GM19035 (cell line): ENCODE measurements around the gene TSPAN1.

ENCODE experiments used
- ATAC-seq: cut with Tn5 transposase; IDR thresholded peaks from one replicate; pipeline ENCODE4 v1.9.1; 2021; ENCODE audit not compliant: unreplicated experiment

The TSPAN1 gene, protein sequence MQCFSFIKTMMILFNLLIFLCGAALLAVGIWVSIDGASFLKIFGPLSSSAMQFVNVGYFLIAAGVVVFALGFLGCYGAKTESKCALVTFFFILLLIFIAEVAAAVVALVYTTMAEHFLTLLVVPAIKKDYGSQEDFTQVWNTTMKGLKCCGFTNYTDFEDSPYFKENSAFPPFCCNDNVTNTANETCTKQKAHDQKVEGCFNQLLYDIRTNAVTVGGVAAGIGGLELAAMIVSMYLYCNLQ

DNA sequence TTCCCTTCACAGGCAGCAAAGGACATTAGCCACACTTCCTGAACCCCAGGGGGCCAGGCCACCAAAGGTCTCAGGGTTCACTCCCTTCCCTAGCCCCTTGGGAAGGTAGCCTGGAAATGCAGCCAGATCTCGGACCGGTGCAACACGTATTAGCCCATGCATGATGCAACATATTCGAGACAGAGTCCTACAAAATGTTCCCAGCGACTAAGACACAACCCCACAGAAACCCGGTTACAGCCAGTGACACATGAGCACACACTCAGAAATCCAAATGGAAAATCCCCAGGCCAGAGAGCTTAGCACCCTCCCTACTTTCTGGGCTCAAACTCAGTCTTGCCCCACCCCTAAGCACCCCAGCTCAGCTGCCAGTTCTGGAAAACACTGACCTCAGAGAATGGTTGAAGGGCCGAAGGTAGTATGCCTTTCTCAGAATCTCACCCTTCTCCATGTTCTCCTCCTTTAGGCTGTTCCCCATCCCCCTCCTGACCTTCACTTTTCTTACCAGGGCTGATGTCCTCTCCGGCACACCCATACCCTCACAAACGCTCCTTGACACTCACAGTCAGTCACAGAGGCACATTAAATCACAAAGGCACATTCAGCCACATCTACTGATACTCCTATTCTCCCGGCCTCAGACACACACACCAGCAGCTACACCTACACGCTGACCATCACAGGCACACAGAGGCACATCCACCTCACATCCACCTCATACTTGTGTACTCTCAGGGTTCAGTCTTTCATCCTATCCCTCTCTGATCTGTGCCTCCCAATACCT lies at the start of gene TSPAN1:
TSPAN1 (plus strand) TSS at position 640 of the 784 bp plus-strand sequence. CDS start 6,021 bp downstream, outside the sequence.
- no peak for ATAC-seq

GRCh38 chr1:46128344-46128743 lies 46.5 kb upstream of the TSPAN1 start:
- no peak for ATAC-seq

GRCh38 chr1:46130121-46130520 lies 44.8 kb upstream of the TSPAN1 start:
- ATAC-seq = no peak

DNA sequence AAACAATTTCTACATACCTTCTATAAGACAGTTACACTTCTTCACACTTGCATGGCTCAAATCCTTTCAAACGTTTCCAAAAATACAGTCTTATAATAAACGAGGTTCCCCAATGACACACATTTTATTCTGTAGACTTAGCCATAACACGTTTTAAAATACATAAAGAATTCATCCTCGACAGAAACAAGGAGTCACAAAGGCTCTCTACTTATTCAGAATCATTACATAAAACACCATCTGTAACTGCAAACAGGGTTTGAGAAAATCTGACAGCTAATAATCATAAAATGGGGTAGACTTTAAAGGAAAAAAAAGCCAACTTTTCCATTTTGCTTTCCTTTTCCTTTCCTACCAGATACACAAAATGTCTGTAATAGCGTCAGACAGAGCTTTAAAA lies 44.3 kb upstream of the TSPAN1 start:
- ATAC-seq = no peak

GRCh38 chr1:46131093-46131492 lies 43.8 kb upstream of the TSPAN1 start:
- no peak for ATAC-seq

DNA sequence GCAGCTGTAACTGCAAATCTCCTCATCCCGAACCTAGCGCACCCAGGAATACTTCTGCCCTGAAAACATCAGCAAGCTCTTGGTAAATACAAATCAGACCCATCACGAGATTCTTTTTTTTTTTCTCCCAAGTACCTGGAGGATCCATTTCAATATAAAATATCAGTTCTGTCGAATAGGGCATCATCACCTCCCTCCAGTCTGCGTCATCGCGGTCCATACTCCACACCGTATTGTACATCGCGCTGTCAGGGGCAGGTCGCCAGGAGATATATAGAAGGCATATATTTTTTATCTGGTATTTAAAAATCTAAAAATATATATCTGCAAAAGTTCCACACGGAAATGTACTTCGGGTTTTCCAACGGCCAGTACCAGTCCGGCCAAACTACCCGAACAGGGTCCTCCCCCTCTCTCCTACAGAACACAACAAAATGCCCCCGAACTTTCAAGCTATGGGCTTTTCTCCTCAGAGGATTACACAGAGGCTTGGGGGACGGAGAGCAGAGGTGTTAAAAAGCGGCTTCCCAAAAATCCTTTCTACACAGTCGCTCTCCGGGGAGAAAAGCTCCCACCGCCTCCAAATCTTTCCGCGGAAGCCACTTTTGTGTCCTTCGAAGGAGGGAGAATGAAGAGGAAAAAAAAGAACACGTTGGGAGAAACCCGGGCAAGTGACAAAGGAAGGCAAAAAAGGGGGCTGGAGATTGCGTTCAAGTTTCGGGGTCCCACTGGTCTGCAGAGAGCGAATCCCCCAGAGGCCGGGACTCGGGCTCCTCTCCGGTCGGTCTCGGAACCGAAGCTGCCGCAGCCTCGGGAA lies 43.0 kb upstream of the TSPAN1 start:
- ATAC-seq = no peak

DNA sequence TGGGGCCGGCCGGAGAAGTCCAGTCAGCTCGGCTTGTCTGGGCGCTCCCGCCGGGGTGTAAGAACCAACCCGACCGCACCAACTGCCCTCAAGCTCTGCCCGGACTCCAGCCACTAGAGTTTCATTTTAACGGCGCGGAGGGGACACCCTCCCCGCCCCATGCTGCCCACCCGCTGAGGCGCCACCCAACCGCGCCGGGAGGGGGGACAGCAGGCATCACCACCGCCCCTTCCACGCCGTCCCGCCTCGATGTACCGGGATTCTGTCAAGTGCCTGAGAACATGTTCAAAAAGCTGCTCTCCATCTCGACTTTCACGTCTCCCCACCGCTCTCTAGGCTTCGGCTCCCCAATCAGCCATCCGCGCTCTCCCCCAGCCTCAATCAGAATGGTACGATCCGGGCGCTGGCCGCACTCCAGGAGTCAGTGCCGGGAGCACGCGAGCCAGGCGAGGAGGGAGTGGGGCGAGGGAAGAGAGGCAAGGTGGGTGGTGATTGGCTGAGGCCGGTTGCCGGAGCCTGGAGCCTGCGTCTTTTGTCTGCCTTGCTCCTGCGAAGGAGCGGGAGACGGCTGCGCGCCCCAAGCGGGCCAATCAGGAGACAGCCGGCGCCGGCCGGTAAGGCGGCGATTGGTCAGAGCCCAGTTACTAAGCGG lies 42.2 kb upstream of the TSPAN1 start, which contains the start of gene PIK3R3:
PIK3R3 (minus strand) TSS at position 101 of the 652 bp plus-strand sequence. CDS start 677 bp downstream, outside the sequence.
- peak; percentile 85 for ATAC-seq

- peak; percentile 49 for ATAC-seq
Observed at GRCh38 chr1:46133181-46133658, 41.7 kb upstream of the TSPAN1 start.

GRCh38 chr1:46133781-46134350 lies 41.0 kb upstream of the TSPAN1 start:
- ATAC-seq = no peak

DNA sequence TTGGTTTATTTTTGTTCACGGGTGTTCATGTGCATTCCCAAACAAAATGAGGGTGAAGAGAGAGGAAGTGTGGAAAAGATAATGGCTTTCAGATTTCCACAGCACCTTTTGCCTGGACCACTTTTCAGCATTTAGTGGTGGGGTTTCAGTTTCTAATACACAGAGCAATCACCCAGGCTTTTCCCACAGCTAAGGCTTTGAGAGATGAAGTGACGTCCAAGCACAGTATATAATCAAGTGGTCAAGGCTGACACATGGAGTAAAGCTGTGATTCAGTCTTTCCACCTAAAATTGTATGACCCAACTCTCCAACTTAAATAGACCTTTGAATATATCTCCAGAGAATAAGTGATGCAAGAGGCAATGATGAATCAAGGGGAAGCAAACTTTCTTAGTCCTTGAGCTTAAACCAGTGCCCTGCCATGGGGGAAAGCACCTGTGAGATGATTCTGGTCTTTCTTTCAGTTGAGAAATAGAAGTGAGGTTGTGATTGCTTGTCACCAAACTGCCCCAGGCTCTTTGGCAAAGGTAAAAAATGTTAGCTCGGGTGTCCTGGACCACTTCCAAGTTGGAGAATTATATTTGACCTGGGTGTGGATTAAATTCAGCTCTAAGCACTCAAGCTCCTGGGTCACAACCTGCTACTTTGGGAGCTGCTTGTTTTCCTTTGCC lies 40.1 kb upstream of the TSPAN1 start:
- no peak for ATAC-seq

DNA sequence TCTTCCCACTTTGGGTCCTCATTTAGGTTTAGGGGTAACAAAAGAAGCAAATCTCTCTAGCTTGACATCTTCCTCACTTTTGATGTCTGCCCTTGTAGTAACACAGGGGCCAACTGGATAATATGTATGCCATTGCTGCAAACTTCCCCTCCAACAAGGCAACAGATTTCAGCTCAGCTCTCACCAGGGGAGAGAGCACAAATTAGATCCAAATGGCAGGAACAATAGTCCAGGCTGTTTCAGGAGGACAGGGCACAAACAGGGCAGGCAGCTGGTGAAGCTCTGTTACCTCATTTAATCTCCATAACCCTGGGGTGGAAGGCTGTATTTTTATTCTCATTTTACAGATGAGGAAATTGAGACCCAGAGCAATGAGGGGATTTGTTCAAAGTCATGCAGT lies 38.2 kb upstream of the TSPAN1 start:
- no peak for ATAC-seq

DNA sequence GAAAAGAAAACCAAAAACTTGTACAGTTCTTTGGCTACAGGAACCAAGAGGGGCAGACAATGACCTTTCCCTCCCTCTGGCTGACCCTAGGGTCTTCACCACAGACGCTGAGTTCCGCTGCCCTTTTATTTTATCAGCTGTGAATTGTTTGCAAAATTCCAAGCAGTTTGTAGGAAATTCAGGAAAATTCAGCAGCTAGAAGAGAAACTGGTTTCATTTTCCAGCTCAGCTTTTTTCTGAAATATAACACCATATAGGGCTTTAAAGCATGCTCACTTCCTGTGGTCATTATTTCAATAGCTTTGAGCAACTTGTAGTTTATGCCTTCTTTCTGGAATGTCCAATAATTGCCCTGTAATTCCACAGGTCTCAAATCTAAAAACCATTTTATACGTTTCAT lies 37.0 kb upstream of the TSPAN1 start:
- ATAC-seq = no peak

GRCh38 chr1:46148318-46148717 lies 26.6 kb upstream of the TSPAN1 start:
- ATAC-seq = no peak

DNA sequence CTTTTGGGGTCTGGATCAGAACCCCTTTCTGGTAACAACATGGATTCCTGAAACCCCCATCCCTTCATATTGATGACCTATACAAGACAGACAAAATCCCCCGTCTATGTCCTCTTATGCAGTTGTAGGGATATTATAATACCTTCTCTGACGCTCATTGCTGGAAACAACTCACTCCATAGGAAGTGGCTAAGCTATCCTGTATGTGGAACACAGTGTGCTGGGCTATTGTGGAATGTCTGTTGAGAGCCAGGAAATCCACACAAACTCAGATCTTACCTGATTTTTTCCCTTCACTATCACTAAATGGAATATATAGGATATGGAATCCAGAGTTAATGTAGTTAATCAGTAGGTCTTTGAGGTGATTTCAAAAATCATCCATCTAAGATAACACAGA lies 24.8 kb upstream of the TSPAN1 start:
- no peak for ATAC-seq

DNA sequence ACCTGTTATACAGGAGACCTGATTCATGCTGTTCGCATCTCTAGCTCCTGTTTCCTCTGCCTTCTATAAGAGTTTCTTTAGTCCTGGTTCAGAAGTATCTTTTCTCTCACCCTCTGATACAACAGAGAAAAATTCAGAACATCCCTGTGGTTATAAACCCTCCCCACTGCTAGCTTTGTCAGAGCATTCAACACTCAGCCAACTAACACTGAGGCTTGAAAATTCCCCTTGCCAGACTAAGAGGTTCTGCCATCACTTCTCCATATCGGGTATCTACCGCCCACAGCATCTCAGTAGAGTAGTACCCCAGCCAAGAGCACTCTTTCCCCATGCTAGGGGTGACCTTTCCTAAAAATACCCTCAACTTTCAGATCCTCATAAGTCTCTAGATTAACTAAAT lies 22.9 kb upstream of the TSPAN1 start:
- ATAC-seq = no peak

DNA sequence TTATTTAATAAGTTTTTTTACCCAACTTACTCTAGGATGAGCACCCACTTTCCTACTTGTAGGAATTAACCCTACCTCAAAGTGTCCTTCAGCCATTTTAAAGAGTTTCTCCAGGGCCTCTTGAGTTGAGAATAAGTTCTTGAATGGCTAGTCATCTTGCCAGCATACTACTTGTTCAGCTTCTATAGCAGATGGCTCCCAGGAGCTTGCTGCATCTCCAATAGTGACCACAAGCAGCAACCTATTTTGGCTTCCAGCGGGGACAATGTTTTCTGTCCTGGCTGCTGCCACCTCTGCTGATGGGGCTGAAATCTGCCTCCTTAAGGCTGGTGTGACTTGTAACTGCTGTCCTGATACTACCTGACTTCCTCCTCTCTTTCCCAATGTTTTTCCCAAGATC lies 21.7 kb upstream of the TSPAN1 start:
- ATAC-seq = no peak

GRCh38 chr1:46153732-46154131 lies 21.2 kb upstream of the TSPAN1 start:
- no peak for ATAC-seq

- ATAC-seq = no peak
Observed at GRCh38 chr1:46157916-46158311, 17.0 kb upstream of the TSPAN1 start.

GRCh38 chr1:46158312-46159281 lies 16.3 kb upstream of the TSPAN1 start:
- no peak for ATAC-seq
